Testis (tissue), 2 donors: ENCODE data around the gene SLC4A9.

Source experiments
- CTCF ChIP-seq, 3 experiments: fragments of 450-650 bp in 2 of 3; fragments of 200-600 bp in 1 of 3; sonication (generic) in 1 of 3; IDR thresholded peaks; one replicate each; pipeline ENCODE4 v1.5.1; 2016 to 2019; ENCODE audit warnings: antibody characterized with exemption in 3 of 3, mild to moderate bottlenecking in 2 of 3, moderate library complexity in 1 of 3
- POLR2A ChIP-seq: fragments of 450-650 bp; IDR thresholded peaks from one replicate; pipeline ENCODE4 v1.6.1; 2017; ENCODE audit warnings: antibody characterized with exemption, mild to moderate bottlenecking, moderate library complexity

DNA sequence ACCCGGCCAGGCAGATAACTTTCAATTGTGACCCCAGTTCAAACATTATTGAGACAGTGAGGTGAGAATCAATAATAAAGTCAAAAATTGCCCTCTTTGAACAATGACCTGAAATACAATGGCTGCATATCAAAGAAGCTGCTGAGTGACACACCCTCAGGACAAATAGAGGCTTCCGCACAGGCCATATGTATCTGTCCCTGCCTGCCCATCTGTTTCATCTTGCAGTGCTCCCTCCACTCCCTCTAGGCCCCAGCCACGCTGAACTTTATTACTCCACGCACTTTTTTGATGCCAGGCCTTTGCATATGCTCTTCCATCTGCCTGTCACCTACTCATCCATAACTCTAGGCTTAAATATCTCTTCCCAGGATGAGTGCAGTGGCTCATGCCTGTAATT is 41.2 kb upstream of the SLC4A9 start:
- TF ChIP-seq CTCF (IDR thresholded peaks at IDR 0.05) (no peak), POLR2A (no peak)
